DOHH2 (cell line): ENCODE results near the gene BTNL2.
A peak's percentile ranks its signal among the peaks of the same experiment; 100 is the strongest.

Source experiments
- H3F3A ChIP-seq: fragments of 200-600 bp; sonication (generic), shearing (Covaris generic); 2 replicates; pipeline ENCODE4 v1.6.0; 2016; ENCODE audit warnings: antibody characterized with exemption, mild to moderate bottlenecking; ENCODE audit not compliant: control insufficient read depth, insufficient read depth
- H3K27ac ChIP-seq: fragments of 200-600 bp; sonication (generic); 2 replicates; pipeline ENCODE4 v1.5.1; 2014; ENCODE audit warnings: low read depth, mild to moderate bottlenecking, low read length, moderate library complexity
- H3K27me3 ChIP-seq: fragments of 200-600 bp; sonication (generic); 2 replicates; pipeline ENCODE4 v1.6.1; 2014; ENCODE audit warnings: mild to moderate bottlenecking, low read length, mixed read lengths; ENCODE audit not compliant: control insufficient read depth
- H3K36me3 ChIP-seq: fragments of 200-600 bp; sonication (generic); 2 replicates; pipeline ENCODE4 v1.6.1; 2014; ENCODE audit warnings: mild to moderate bottlenecking, low read length, moderate library complexity, mixed read lengths; ENCODE audit not compliant: control insufficient read depth
- H3K4me1 ChIP-seq: fragments of 200-600 bp; sonication (generic); 2 replicates; pipeline ENCODE4 v1.6.1; 2014; ENCODE audit warnings: mild to moderate bottlenecking, low read length, mixed read lengths; ENCODE audit not compliant: control insufficient read depth
- H3K4me2 ChIP-seq: fragments of 200-600 bp; sonication (generic); 2 replicates; pipeline ENCODE4 v1.6.0; 2014; ENCODE audit warnings: mild to moderate bottlenecking, low read length, moderate library complexity
- H3K4me3 ChIP-seq: fragments of 200-600 bp; sonication (generic); 2 replicates; pipeline ENCODE4 v1.5.1; 2014; ENCODE audit warnings: mild to moderate bottlenecking, low read length, mixed read lengths
- H3K79me2 ChIP-seq: fragments of 200-600 bp; sonication (generic); 2 replicates; pipeline ENCODE4 v1.6.1; 2014; ENCODE audit warnings: mild to moderate bottlenecking, low read length, mixed read lengths; ENCODE audit not compliant: control insufficient read depth
- H3K9me2 ChIP-seq: fragments of 200-600 bp; sonication (generic); replicated peaks from 2 replicates; pipeline ENCODE4 v1.6.1; 2014; ENCODE audit warnings: mild to moderate bottlenecking, low read length, mixed read lengths; ENCODE audit not compliant: control insufficient read depth
- H3K9me3 ChIP-seq: fragments of 200-600 bp; sonication (generic); 2 replicates; pipeline ENCODE4 v1.6.1; 2014; ENCODE audit warnings: antibody characterized with exemption, low read length, mixed read lengths; ENCODE audit not compliant: control insufficient read depth, insufficient read depth
- H4K20me1 ChIP-seq: fragments of 200-600 bp; sonication (generic); 2 replicates; pipeline ENCODE4 v1.6.0; 2014; ENCODE audit warnings: low read depth, mild to moderate bottlenecking, antibody characterized with exemption, low read length, moderate library complexity; ENCODE audit not compliant: control insufficient read depth, insufficient read depth
- CTCF ChIP-seq: fragments of 200-600 bp; sonication (generic); IDR thresholded peaks from one replicate; pipeline ENCODE4 v1.5.1; 2014; ENCODE audit warnings: antibody characterized with exemption, mild to moderate bottlenecking, low read depth, low read length; ENCODE audit not compliant: poor library complexity, severe bottlenecking
- EZH2phosphoT487 ChIP-seq: fragments of 200-600 bp; sonication (generic); IDR thresholded peaks from 2 replicates; pipeline ENCODE4 v1.6.1; 2017; ENCODE audit warnings: borderline replicate concordance, mild to moderate bottlenecking, antibody characterized with exemption, low read length, moderate library complexity, mixed read lengths

Gene BTNL2

GRCh38 chr6:32415521-32416019, 8.6 kb upstream of the BTNL2 start:
- H3K79me2 ChIP-seq: no peaks in the 10 kb centered on the region
- H3K27me3 ChIP-seq: peaks cover 17% of the 10 kb centered on the region
- H4K20me1 ChIP-seq: no peaks in the 10 kb centered on the region
- H3K4me1 ChIP-seq: peaks cover 14% of the 10 kb centered on the region
- no peak overlapping the region for H3K27ac ChIP-seq
- H3K9me3 ChIP-seq: no peaks in the 10 kb centered on the region
- peak overlapping the region; percentile 64 for H3K4me2 ChIP-seq
- no peaks in the 10 kb centered on the region for H3K9me2 ChIP-seq
- H3K4me3 ChIP-seq: peak overlapping the region; percentile 45
- TF ChIP-seq EZH2phosphoT487 (no peak), CTCF (peak; percentile 96)
- H3F3A ChIP-seq: no peaks in the 10 kb centered on the region
- H3K36me3 ChIP-seq: no peaks in the 10 kb centered on the region

- Histone ChIP-seq H3K27me3 (peaks cover 19% of the 10 kb centered on the region), H3K9me2 (no peaks in the 10 kb centered on the region), H3K9me3 (no peaks in the 10 kb centered on the region), H3K36me3 (no peaks in the 10 kb centered on the region), H3K4me1 (peaks cover 14% of the 10 kb centered on the region), H3K4me2 (peak overlapping the region; percentile 33), H3K79me2 (no peaks in the 10 kb centered on the region), H3K4me3 (no peak overlapping the region), H3F3A (no peaks in the 10 kb centered on the region), H3K27ac (no peak overlapping the region), H4K20me1 (no peaks in the 10 kb centered on the region)
- TF ChIP-seq CTCF: peak; percentile 97
- TF ChIP-seq EZH2phosphoT487: no peak
Observed at GRCh38 chr6:32413427-32414047, 6.6 kb upstream of the BTNL2 start.

GRCh38 chr6:32411566-32412327, 4.8 kb upstream of the BTNL2 start:
- Histone ChIP-seq H3K79me2 (no peaks in the 10 kb centered on the region), H3F3A (no peaks in the 10 kb centered on the region), H3K9me3 (no peaks in the 10 kb centered on the region), H3K4me1 (peaks cover 14% of the 10 kb centered on the region), H3K4me3 (no peak overlapping the region), H3K27ac (no peak overlapping the region), H3K9me2 (no peaks in the 10 kb centered on the region), H4K20me1 (no peaks in the 10 kb centered on the region), H3K36me3 (no peaks in the 10 kb centered on the region), H3K27me3 (peaks cover 24% of the 10 kb centered on the region), H3K4me2 (no peak overlapping the region)
- no peak for TF ChIP-seq EZH2phosphoT487
- TF ChIP-seq CTCF: no peak
